Stimulated activated CD8-positive, alpha-beta memory T cell treated with anti-CD3 and anti-CD28 coated beads, Interleukin-7, amount 100 ng/mL, for 48 hours (primary cell): ENCODE measurements around the gene MICALL2.

ENCODE experiments used
- DNase-seq, 2 donors: peaks; one replicate each; pipeline ENCODE4 v3.0.0-alpha.2; 2020; ENCODE audit warnings: low read depth in 1 of 2; ENCODE audit errors: extremely low read depth in 1 of 2

MICALL2 gene

GRCh38 chr7:1470901-1471300, 11.6 kb upstream of the MICALL2 start:
- DNase-seq = no peak

- no peak for DNase-seq
Observed at GRCh38 chr7:1468643-1469298, 9.5 kb upstream of the MICALL2 start.

DNA sequence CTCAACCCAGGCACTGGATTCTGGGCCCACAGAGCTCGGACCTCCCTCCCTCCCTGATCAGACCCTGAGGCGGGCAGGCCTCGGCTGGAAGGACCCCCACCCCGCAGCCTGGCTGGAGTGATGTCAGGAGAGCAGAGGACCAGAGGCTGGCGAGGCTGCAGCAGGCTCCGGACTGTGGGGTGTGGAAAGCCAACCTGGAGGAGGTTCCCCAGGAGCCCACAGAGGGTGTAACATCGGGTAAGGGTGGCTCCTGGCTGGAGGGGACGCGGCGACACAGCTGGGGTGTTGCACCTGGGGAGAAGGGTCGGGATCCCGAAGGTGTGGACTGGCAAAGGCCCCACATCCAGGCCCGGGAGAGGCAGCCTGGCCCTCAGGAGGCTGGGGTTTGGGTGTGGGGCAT, 8.9 kb upstream of the MICALL2 start:
- DNase-seq = no peak

DNA sequence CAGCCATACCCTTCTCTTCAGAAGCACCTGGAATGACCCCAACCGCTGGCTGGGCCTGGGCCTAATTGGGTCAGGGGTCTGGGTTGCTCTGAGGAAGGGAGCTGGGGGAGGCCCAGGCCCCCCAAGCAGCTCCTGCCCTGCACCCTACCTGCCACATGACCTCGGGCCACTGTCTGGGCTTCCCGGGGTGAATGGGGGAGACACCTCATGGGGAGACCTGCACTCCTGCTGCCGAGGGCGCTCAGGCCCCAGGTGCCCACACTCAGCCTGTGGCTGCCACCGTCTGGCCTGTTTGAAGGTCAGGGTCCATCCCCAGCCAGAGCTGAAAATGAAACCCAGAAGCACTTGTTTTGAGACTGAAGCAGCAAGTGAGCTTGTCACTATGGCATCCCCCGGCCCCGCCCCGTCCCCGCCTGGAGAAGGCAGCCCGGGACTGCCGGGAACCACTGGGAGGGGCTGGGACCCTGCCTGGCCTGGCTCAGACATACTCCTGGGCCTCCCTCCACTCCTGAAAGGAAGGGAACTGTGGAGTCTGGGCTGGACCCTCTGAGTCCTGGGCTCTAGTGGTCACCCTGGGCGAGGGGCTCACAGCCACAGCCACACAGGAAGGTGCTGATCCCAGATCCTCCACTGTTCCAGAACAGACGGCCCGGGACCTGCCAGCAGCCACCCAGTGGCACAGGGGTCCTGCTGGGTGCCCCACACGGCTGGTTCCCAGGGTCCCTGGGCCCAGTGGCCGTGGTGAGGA, 7.4 kb upstream of the MICALL2 start:
- DNase-seq = no peak

- DNase-seq = no peak
Observed at GRCh38 chr7:1464694-1465093, 5.4 kb upstream of the MICALL2 start.

DNA sequence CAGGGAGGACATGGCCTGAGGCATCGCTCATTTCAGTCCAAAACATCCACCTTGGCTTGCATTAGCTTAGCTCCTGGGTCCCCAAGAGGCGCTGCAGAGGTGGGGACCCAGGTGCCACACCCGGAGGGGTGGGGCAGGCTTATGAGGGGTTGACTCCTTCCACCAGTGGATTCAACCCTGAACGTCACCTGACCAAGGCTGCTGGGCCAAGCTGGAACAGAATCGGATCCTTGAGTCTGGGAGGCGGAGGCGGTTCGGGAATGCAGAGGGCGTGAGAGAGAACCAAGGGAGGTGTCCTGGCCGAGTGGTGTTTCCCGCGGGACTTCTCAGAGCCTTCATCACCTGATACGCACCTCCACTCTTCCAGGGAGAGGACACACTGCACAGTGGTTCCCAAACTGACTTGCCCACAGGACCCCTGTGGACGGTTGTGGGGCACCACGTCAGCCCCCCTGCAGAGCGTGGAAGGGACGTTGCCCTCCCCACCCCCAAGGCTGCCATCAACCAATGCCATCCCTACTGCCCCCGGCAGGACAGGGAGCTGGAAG, 4.5 kb upstream of the MICALL2 start:
- no peak for DNase-seq

- no peak for DNase-seq
Observed at GRCh38 chr7:1461646-1462375, 2.5 kb upstream of the MICALL2 start.

DNA sequence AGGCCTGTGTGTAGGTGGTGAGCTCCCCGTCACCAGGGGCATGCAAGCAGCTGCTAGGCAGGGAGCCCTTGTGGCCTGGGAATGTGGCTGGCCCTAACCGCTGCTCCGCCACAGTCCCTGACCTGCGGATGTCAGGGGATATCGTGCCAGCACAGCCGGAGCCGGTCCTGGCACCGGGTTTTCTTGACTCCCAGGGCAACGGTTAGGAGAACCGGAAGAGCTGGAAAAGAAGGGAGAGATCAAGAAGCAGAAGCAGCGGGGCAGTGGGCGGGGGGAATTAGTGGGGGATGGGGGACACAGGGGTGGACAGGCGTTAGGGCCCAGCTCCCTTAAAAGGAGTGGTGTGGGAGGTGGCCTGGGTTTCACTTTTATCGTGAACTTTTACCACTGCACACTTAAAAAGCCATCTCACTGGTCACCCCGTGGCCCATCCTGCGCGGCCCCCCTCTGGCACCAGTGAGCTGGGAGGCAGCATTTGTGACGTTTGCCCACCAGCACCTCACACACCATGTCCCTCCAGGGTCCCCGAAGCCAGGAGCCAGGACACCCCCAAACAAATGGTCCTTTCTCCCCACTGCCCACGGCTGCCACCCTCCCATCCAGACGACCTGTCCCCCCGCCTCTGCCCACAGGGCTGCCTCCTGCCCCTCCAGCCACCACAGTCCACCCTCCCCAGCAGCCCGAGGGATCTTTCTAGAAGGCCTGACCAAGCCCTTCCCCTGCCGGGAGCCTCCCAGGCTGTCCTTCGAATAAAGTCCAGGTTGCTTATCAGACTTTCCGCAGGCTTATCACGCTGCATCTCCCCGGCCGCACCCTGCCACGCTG, 1.8 kb upstream of the MICALL2 start:
- no peak for DNase-seq

- DNase-seq = no peak
Observed at GRCh38 chr7:1459920-1460820, 900 bp upstream of the MICALL2 start.

DNA sequence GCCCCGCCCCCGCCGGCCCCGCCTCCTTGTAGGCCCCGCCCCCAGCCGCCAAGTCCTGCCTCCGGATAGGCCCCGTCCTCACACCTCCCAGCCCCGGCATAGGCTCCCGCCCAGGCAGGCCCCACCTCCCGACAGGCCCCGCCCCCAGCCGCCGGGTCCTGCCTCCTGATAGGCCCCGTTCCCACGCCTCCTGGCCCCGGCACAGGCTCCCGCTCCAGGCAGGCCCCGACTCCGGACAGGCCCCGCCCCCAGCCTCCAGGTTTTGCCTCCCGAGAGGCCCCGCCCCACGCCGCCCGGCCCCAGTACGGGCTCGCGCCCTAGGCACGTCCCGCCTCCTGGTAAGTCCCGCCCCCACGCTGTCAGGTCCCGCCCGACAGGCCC, 232 bp upstream of the MICALL2 start:
- peak; percentile 93 to 97 for DNase-seq

- no peak for DNase-seq
Observed at GRCh38 chr7:1457949-1458682, 1.2 kb downstream of the MICALL2 start.

DNA sequence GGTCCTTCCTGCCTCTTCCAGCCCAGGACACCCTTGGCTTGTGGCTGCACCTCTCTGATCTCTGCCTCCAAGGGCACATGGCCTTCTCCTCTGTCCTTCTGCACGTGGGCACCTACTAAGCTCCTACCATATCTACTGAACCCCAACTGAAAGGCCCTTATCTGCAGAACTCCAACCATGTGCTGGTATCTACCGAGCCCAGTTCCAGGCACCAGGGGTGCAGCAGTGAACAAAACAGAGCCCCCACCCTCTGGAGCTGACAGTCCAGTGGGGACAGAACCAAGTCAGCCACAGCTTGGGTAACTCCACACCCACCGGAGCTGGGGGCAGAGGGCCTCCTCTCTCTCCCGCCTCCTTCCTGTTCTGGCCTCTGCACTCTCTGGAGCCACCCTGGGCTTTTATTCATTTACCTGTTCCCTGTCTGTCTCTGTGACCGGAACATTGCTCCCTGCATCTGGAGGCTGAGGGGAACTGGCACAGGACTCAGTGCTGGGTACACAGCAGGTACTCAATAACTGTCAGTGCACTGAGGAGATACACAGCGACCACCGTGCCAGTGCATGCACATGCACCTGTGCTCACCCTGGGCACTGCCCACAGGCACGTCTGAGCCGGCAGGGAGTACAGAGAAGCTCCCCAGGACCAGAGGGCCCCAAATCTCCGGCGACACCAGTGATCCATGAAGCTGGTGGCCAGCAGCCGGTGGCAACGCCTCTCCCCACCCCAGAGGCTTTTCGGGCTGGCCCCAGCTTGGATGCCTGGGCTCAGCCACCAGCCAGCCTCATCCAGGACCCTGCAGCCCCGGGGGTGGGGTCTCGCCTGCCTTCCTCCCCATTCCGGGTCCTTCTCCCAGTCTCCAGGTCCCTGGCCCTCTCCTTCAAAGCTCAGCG, 2.0 kb downstream of the MICALL2 start:
- DNase-seq = no peak

- DNase-seq = no peak
Observed at GRCh38 chr7:1455955-1456354, 3.3 kb downstream of the MICALL2 start.

DNA sequence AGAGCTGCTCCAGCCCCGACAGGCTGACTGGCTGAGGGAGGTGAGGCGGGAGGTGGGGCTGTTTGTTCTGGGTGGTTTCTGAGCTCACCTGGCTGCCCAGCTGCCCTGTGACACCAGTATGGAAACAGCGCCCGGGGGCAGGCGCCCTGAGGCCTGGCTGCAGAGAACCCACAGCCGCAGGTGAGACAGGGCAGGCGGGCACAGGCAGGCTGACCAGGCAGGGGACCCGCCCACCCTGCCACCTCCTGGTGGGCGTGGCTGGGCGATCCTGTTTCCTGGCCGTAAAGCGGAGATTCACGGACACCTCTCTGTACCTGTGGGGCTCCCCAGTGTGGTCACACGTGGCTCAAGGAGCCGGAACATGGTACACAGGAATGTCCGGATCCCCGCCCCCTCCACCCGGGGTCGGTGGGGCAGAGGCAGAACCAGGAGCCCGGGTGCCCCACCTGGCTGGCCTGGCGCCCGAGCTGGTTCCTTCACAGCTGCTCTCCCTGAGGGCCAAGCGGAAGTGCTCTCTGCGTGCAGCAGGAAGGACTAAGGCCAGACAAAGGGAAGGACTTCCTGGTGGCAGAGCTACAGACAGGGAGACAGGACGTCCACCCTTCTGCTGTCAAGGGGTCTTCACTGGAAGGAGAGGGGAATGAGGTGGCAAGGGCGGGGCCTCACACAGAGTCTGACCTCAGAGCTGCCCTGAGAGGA, 3.9 kb downstream of the MICALL2 start:
- no peak for DNase-seq

DNA sequence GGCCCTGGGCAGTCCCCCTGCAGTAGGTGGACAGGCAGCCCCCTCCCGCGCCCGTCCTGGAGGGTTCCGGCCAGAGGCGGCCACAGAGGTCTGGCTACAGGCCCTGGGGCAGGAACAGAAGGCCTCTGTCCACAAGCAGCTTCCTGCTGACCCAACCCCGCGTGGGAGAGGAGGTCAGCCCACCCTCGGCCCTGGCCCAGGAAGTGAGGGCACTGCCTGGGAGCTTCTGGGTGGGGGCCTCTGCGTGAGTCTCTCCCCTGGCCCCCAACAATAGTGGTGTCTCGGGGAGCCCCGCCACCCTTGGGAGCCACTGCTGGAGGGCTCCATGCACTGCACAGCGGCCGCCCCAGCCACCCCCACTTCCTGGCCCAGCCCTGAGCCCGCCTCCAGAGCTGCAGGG, 4.7 kb downstream of the MICALL2 start:
- DNase-seq = no peak

GRCh38 chr7:1452205-1452604, 7.1 kb downstream of the MICALL2 start:
- DNase-seq = no peak

DNA sequence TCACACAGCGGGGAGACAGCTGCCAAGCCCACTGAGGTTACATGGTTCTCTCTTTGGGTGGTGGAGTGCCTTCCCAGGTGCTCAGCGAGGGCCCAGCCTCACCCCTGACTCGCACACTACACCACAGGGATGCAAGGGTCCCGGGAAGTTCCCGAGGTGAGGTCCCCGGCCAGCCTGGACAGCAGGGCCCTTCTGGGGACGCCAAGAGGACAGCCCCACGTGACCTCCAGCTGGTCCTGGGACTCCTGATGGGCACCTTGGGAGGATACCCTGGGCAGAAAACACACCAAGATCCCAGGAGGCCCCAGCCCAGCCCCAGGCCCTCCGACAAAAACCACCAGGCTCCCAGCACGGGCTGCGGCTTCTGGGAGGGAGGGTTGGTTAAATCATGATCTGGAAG, 8.3 kb downstream of the MICALL2 start:
- no peak for DNase-seq

- DNase-seq = no peak
Observed at GRCh38 chr7:1450431-1450830, 8.8 kb downstream of the MICALL2 start.
